NOMO-1 treated with DMSO at 0.1 percent for 48 hours (cell line): Measurements from ENCODE around the gene GINS2.

Experiments
- DNase-seq: peaks from one replicate; lab custom pipeline; 2025; ENCODE audit not compliant: unreplicated experiment; lab: John Stamatoyannopoulos, UW

The GINS2 gene

GRCh38 chr16:85668676-85669424 lies 19.9 kb downstream of the GINS2 start:
- DNase-seq, result no peak

GRCh38 chr16:85667841-85668413 lies 20.8 kb downstream of the GINS2 start:
- DNase-seq, result no peak

- no peak for DNase-seq
These were observed 21.5 kb downstream of the GINS2 start for GRCh38 chr16:85667261-85667660.

GRCh38 chr16:85665929-85666328 lies 22.8 kb downstream of the GINS2 start:
- DNase-seq, result no peak

- no peak for DNase-seq
These were observed 23.4 kb downstream of the GINS2 start for GRCh38 chr16:85665373-85665740.

- no peak for DNase-seq
These were observed 24.0 kb downstream of the GINS2 start for GRCh38 chr16:85664580-85665372.

GRCh38 chr16:85663891-85664321 lies 24.8 kb downstream of the GINS2 start:
- no peak for DNase-seq

- no peak for DNase-seq
These were observed 25.6 kb downstream of the GINS2 start for GRCh38 chr16:85662976-85663830.

GRCh38 chr16:85662482-85662812 lies 26.3 kb downstream of the GINS2 start:
- no peak for DNase-seq

GRCh38 chr16:85661740-85662481 lies 26.8 kb downstream of the GINS2 start:
- DNase-seq, result no peak

GRCh38 chr16:85660843-85661739 lies 27.7 kb downstream of the GINS2 start:
- no peak for DNase-seq

GRCh38 chr16:85659805-85660511 lies 28.8 kb downstream of the GINS2 start:
- peak; percentile 30 for DNase-seq

GRCh38 chr16:85659336-85659735 lies 29.4 kb downstream of the GINS2 start:
- DNase-seq, result no peak

GRCh38 chr16:85658504-85659326 lies 30.0 kb downstream of the GINS2 start:
- DNase-seq, result no peak

GRCh38 chr16:85657996-85658395 lies 30.8 kb downstream of the GINS2 start:
- DNase-seq, result no peak

- no peak for DNase-seq
These were observed 31.5 kb downstream of the GINS2 start for GRCh38 chr16:85657267-85657650.

- no peak for DNase-seq
These were observed 32.1 kb downstream of the GINS2 start for GRCh38 chr16:85656351-85657266.
